GM23248 (cell line): ENCODE data around the gene SCN2A.

ENCODE experiments used
- EZH2 ChIP-seq: fragments of 200-600 bp; sonication (generic); IDR thresholded peaks from 2 replicates; pipeline ENCODE4 v1.6.1; 2018; ENCODE audit warnings: antibody characterized with exemption, mild to moderate bottlenecking; ENCODE audit not compliant: insufficient read depth, poor library complexity, severe bottlenecking
- EZH2phosphoT487 ChIP-seq: fragments of 200-600 bp; sonication (generic); IDR thresholded peaks from 2 replicates; pipeline ENCODE4 v1.6.1; 2018; ENCODE audit warnings: antibody characterized with exemption, moderate library complexity, mild to moderate bottlenecking, low read depth; ENCODE audit not compliant: insufficient read depth

- TF ChIP-seq EZH2 = no peak
- no peak for TF ChIP-seq EZH2phosphoT487
Observed at GRCh38 chr2:165239856-165240515, 772 bp downstream of the SCN2A start.
